ENCODE results near the gene RBM5. TPM values are rescaled to one million over a fixed set of nuclear protein-coding genes. Genes with fewer than 3 reads are reported as not detected.

The RBM5 gene
- total RNA-seq, 1 donor from 2014 or later, result 204 TPM

GRCh38 chr3:50121072-50122032 lies 32.6 kb downstream of the RBM5 start:
- DNase-seq, result peak; percentile 91

GRCh38 chr3:50122071-50122470 lies 33.4 kb downstream of the RBM5 start:
- no peak for DNase-seq

GRCh38 chr3:50122661-50123391 lies 34.1 kb downstream of the RBM5 start:
- DNase-seq, result no peak

GRCh38 chr3:50123394-50124051 lies 34.8 kb downstream of the RBM5 start:
- DNase-seq, result no peak

- DNase-seq, result no peak
Measured at GRCh38 chr3:50124052-50124799, 35.5 kb downstream of the RBM5 start.

- DNase-seq, result peak; percentile 60
Measured at GRCh38 chr3:50124800-50125178, 36.1 kb downstream of the RBM5 start.

- DNase-seq, result no peak
Measured at GRCh38 chr3:50125541-50126286, 37.0 kb downstream of the RBM5 start.

GRCh38 chr3:50126287-50127211 lies 37.8 kb downstream of the RBM5 start:
- no peak for DNase-seq

GRCh38 chr3:50127251-50127691 lies 38.6 kb downstream of the RBM5 start:
- no peak for DNase-seq

- DNase-seq, result no peak
Measured at GRCh38 chr3:50128001-50128400, 39.3 kb downstream of the RBM5 start.

- DNase-seq, result no peak
Measured at GRCh38 chr3:50130436-50130835, 41.7 kb downstream of the RBM5 start.

- DNase-seq, result no peak
Measured at GRCh38 chr3:50132421-50133282, 43.9 kb downstream of the RBM5 start.

- DNase-seq, result no peak
Measured at GRCh38 chr3:50133283-50133615, 44.5 kb downstream of the RBM5 start.

- DNase-seq, result no peak
Measured at GRCh38 chr3:50134367-50134766, 45.6 kb downstream of the RBM5 start.

GRCh38 chr3:50135964-50136363 lies 47.2 kb downstream of the RBM5 start:
- DNase-seq, result no peak

GRCh38 chr3:50136714-50137405 lies 48.1 kb downstream of the RBM5 start:
- no peak for DNase-seq

GRCh38 chr3:50137531-50137930 lies 48.8 kb downstream of the RBM5 start:
- no peak for DNase-seq

All from tongue (tissue), 2 donors.